B cell (primary cell): ENCODE results near the gene FARP2.

Experiments
- EZH2 ChIP-seq: IDR thresholded peaks from 2 replicates; pipeline ENCODE4 v1.6.1; 2012; ENCODE audit warnings: borderline replicate concordance, low read depth, mild to moderate bottlenecking, moderate library complexity, low read length; ENCODE audit not compliant: insufficient read depth, poor library complexity, severe bottlenecking
- TF ChIP-seq, protein P1 (sequence below): fragments of 200-600 bp; IDR thresholded peaks from one replicate; pipeline ENCODE4 v1.8.0; 2022; ENCODE audit warnings: antibody characterized with exemption, mild to moderate bottlenecking

- TF ChIP-seq, protein P1, sequence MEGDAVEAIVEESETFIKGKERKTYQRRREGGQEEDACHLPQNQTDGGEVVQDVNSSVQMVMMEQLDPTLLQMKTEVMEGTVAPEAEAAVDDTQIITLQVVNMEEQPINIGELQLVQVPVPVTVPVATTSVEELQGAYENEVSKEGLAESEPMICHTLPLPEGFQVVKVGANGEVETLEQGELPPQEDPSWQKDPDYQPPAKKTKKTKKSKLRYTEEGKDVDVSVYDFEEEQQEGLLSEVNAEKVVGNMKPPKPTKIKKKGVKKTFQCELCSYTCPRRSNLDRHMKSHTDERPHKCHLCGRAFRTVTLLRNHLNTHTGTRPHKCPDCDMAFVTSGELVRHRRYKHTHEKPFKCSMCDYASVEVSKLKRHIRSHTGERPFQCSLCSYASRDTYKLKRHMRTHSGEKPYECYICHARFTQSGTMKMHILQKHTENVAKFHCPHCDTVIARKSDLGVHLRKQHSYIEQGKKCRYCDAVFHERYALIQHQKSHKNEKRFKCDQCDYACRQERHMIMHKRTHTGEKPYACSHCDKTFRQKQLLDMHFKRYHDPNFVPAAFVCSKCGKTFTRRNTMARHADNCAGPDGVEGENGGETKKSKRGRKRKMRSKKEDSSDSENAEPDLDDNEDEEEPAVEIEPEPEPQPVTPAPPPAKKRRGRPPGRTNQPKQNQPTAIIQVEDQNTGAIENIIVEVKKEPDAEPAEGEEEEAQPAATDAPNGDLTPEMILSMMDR = no peak
- no peak for TF ChIP-seq EZH2
These were observed 15.4 kb upstream of the FARP2 start for GRCh38 chr2:241340631-241341163.
